Pancreas (tissue), 10 donors: ENCODE results near the gene GRAP. TPM values are rescaled to one million over a fixed set of nuclear protein-coding genes. Genes with fewer than 3 reads are reported as not detected.
"Not testable (repeated sequence)": the region's sequence is repeated elsewhere in the genome, so short reads cannot be mapped to it uniquely, and the experiment has no call there.

Source experiments
- ATAC-seq, 4 donors: fragments of 200-7000 bp; cut with Tn5 transposase; one replicate each; pipeline versions ENCODE4 v1.8.0 to v1.9.1; 2020; ENCODE audit warnings: mild to moderate bottlenecking in 4 of 4, moderate library complexity in 4 of 4
- DNase-seq, 6 donors: peaks; one replicate each; pipeline ENCODE4 v3.0.0-alpha.2; 2020
- FAIRE-seq: peaks from 2 replicates; lab custom pipeline; 2012; peaks lifted over from hg19 to GRCh38; lab: Jason Lieb, UNC
- H3K27ac ChIP-seq, 4 donors: fragments of 200-600 bp; sonication (generic); 1 replicate in 3 of 4; 2 replicates in 1 of 4; pipeline versions ENCODE4 v1.5.0 to v1.8.0; 2020
- H3K27me3 ChIP-seq, 4 donors: fragments of 200-600 bp; one replicate each; pipeline ENCODE4 v1.8.0; 2021
- H3K36me3 ChIP-seq, 3 donors: fragments of 200-600 bp; sonication (generic) in 1 of 3; one replicate each; pipeline versions ENCODE4 v1.5.0 to v1.8.0; 2020 to 2021
- H3K4me1 ChIP-seq, 3 donors: fragments of 200-600 bp; one replicate each; pipeline ENCODE4 v1.8.0; 2021
- H3K4me3 ChIP-seq, 4 donors: fragments of 200-600 bp; sonication (generic) in 2 of 4; one replicate each; pipeline versions ENCODE4 v1.5.0 to v1.8.0; 2020 to 2021
- H3K9me3 ChIP-seq, 4 donors: fragments of 200-600 bp; one replicate each; pipeline ENCODE4 v1.8.0; 2021
- WGBS, 2 donors: extraction: QIAGEN DNeasy Blood & Tissue Kit; methylation state at CpG; one replicate each; pipeline ENCODE4 v1.1.7; 2013; 5-methylcytosine and 5-hydroxymethylcytosine counted together
- intact Hi-C, 3 donors: fragments of 100-400 bp; cut with DNase I; formaldehyde crosslinking; loops; one replicate each; pipeline versions ENCODE4 v1.11.1 to v1.14.2; 2022
- polyA plus RNA-seq, 2 donors: library from polyadenylated mRNA; stranded (reverse); fragments of 200-250 nt; gene quantifications; one replicate each; pipeline ENCODE4 v1.2.3, GENCODE V29; 2013
- total RNA-seq, 6 donors: library from RNA; stranded (reverse); fragmentation: NEBNext Ultra II Directional in 4 of 6; extraction: Animal tissue kit (Norgen Biotek cat#: 25700) in 4 of 6; gene quantifications; one replicate each; pipeline versions ENCODE4 v1.2.1 to v1.2.4, GENCODE V29; 2021 to 2023
- donor health status: healthy with polysubstance abuse.
- donor health status: DM: no; HTN: no; CAD: no; lungs with moderate emphysema.
- donor health status: DM: no; HTN: no; CAD: no.
- donor health status: control.
- donor health status: control.
- donor health status: Bipolar disorder and iron deficiency.
- donor health status: DM: yes; HTN: yes; CAD: no.
- donor health status: DM: no; HTN: no; CAD: no.
- donor health status: DM: no; HTN: no; CAD: no.
- donor health status: DM: yes; HTN: yes; CAD: no.

GRAP gene
- total RNA-seq: 1 to 10 TPM in 2 of 6 donors, under 1 TPM in 4; 0.38 to 1.5 (median 0.56) TPM
- 1 to 10 TPM; 1.5 to 2.3 TPM for polyA plus RNA-seq

- no CpG with 5 or more reads among the region's 12 CpGs for WGBS, 2 donors
- intact Hi-C loops, H3K4me3 ChIP-seq: not testable (repeated sequence)
Observed at GRCh38 chr17:19046782-19047375, at the start of gene GRAP. Gene GRAP (minus strand): TSS chr17:19046957. CDS start chr17:19046926, 31 bp downstream.

GRCh38 chr17:19093684-19094438, 47.1 kb upstream of the GRAP start:
- H3K4me1 ChIP-seq, FAIRE-seq, intact Hi-C loops, H3K27me3 ChIP-seq, ATAC-seq, H3K4me3 ChIP-seq, H3K9me3 ChIP-seq, H3K27ac ChIP-seq, H3K36me3 ChIP-seq: not testable (repeated sequence)
- 75 to 97% methylated on average over 4 to 7 of the region's 15 CpGs for WGBS, 2 donors
- peak in 3 of 6 donors; percentile 13 to 42 (median 35) for DNase-seq

More at GRCh38 chr17:19046782-19047375, at the start of gene GRAP:
- not testable (repeated sequence) for H3K27me3 ChIP-seq, DNase-seq, H3K36me3 ChIP-seq, H3K4me1 ChIP-seq, FAIRE-seq, H3K9me3 ChIP-seq, H3K27ac ChIP-seq
- peak in 2 of 4 donors; percentile 9 to 54 for ATAC-seq

GRCh38 chr17:19092737-19093683, 46.3 kb upstream of the GRAP start:
- not testable (repeated sequence) for FAIRE-seq
- 55 to 73% methylated on average over 2 to 11 of the region's 15 CpGs for WGBS, 2 donors
- ATAC-seq: peak in 2 of 4 donors; percentile 27 to 39

GRCh38 chr17:19090058-19090772, 43.5 kb upstream of the GRAP start:
- not testable (repeated sequence) for FAIRE-seq

More at GRCh38 chr17:19092737-19093683, 46.3 kb upstream of the GRAP start:
- H3K27ac ChIP-seq, H3K9me3 ChIP-seq, H3K27me3 ChIP-seq, H3K4me3 ChIP-seq, intact Hi-C loops, H3K4me1 ChIP-seq, H3K36me3 ChIP-seq: not testable (repeated sequence)
- DNase-seq: peak in 3 of 6 donors; percentile 8 to 22 (median 10)

GRCh38 chr17:19088804-19089685, 42.3 kb upstream of the GRAP start:
- not testable (repeated sequence) for H3K27ac ChIP-seq, H3K4me3 ChIP-seq

More at GRCh38 chr17:19090058-19090772, 43.5 kb upstream of the GRAP start:
- ATAC-seq, H3K4me3 ChIP-seq, intact Hi-C loops, H3K27me3 ChIP-seq, DNase-seq, H3K27ac ChIP-seq, H3K9me3 ChIP-seq, H3K4me1 ChIP-seq, H3K36me3 ChIP-seq: not testable (repeated sequence)
- WGBS, 2 donors: no CpG with 5 or more reads among the region's 13 CpGs

GRCh38 chr17:19077386-19077785, 30.6 kb upstream of the GRAP start:
- H3K4me1 ChIP-seq, intact Hi-C loops, H3K4me3 ChIP-seq, DNase-seq, H3K9me3 ChIP-seq, H3K27me3 ChIP-seq, H3K27ac ChIP-seq, H3K36me3 ChIP-seq, FAIRE-seq: not testable (repeated sequence)
- peak in 2 of 4 donors; percentile 9 to 22 for ATAC-seq
- WGBS, 2 donors: no CpG with 5 or more reads among the region's 3 CpGs

More at GRCh38 chr17:19088804-19089685, 42.3 kb upstream of the GRAP start:
- intact Hi-C loops, FAIRE-seq, H3K27me3 ChIP-seq, H3K4me1 ChIP-seq, H3K9me3 ChIP-seq, H3K36me3 ChIP-seq: not testable (repeated sequence)
- DNase-seq: peak in 4 of 6 donors; percentile 8 to 41 (median 12)
- WGBS, 2 donors: 0% methylated on average over 2 of the region's 77 CpGs; no CpG with 5 or more reads in 1 of the 2 donors
- peak; percentile 83 to 91 (median 85) for ATAC-seq

- H3K4me3 ChIP-seq, intact Hi-C loops: not testable (repeated sequence)
- peak; percentile 21 to 62 (median 45) for DNase-seq
Observed at GRCh38 chr17:19076398-19077192, 29.8 kb upstream of the GRAP start.

GRCh38 chr17:19070318-19071168, 23.8 kb upstream of the GRAP start:
- H3K27me3 ChIP-seq, DNase-seq, FAIRE-seq, H3K27ac ChIP-seq, H3K36me3 ChIP-seq, H3K9me3 ChIP-seq, H3K4me1 ChIP-seq, H3K4me3 ChIP-seq, intact Hi-C loops: not testable (repeated sequence)
- WGBS, 2 donors: no CpG with 5 or more reads among the region's 34 CpGs
- peak; percentile 97 to 99 (median 98) for ATAC-seq

More at GRCh38 chr17:19076398-19077192, 29.8 kb upstream of the GRAP start:
- not testable (repeated sequence) for H3K27ac ChIP-seq, H3K4me1 ChIP-seq, H3K27me3 ChIP-seq, H3K9me3 ChIP-seq, H3K36me3 ChIP-seq, FAIRE-seq
- 25 to 38% methylated on average over 7 to 10 of the region's 31 CpGs for WGBS, 2 donors
- ATAC-seq: peak; percentile 95 to 99 (median 97)

GRCh38 chr17:19064378-19064777, 17.6 kb upstream of the GRAP start:
- FAIRE-seq, H3K36me3 ChIP-seq, ATAC-seq, H3K9me3 ChIP-seq, intact Hi-C loops, H3K27ac ChIP-seq, H3K27me3 ChIP-seq, H3K4me1 ChIP-seq, H3K4me3 ChIP-seq: not testable (repeated sequence)
- 0% methylated on average over 5 to 6 of the region's 17 CpGs for WGBS, 2 donors
- peak in 3 of 6 donors; percentile 5 to 25 (median 21) for DNase-seq
